ENCODE measurements around the gene MIGA1. TPM values are rescaled to one million over a fixed set of nuclear protein-coding genes. Genes with fewer than 3 reads are reported as not detected.

The MIGA1 gene
- total and polyA plus RNA-seq, 9 of the 15 experiments (the other 6 are each of a cell fraction or from before 2014, with no cell fraction given), result 1.6 to 5.1 (median 2.9) TPM

DNA sequence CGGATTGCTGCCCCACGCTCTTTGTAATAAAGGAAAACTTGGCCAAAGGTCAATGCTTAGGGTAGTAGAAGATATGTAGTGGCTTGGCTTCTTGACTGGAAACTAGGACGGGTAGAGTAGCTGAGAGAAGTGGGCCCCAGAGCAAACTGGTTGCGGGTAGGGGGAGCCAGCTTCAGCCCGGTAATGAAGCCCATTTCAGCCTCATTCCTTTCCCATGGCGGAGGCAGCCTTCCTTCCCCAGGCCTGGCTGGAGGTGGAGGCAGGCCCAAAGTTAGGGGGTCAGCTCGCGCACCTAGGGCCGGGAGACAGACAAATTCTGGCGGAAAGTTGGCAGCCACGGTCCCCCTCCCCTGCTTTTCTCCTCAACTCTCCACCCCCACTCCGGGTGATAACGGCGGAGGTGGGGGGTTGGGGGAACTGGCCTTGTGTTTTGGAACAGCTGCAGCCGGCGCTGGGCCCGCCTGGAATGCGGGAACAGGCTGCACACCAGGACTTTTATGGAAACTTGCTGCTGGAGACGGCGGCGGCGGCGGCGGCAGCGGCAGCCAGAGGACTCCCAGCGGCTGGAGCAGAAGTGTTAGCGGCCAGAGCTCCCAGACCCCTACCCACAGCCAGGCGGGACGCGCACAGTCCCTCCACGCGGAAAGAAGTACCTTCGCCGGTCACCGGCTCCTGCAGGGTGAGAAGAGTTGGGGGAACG, 108.8 kb downstream of the MIGA1 start, which contains the start of gene NEXN (continued):
- TF ChIP-seq, protein P1, sequence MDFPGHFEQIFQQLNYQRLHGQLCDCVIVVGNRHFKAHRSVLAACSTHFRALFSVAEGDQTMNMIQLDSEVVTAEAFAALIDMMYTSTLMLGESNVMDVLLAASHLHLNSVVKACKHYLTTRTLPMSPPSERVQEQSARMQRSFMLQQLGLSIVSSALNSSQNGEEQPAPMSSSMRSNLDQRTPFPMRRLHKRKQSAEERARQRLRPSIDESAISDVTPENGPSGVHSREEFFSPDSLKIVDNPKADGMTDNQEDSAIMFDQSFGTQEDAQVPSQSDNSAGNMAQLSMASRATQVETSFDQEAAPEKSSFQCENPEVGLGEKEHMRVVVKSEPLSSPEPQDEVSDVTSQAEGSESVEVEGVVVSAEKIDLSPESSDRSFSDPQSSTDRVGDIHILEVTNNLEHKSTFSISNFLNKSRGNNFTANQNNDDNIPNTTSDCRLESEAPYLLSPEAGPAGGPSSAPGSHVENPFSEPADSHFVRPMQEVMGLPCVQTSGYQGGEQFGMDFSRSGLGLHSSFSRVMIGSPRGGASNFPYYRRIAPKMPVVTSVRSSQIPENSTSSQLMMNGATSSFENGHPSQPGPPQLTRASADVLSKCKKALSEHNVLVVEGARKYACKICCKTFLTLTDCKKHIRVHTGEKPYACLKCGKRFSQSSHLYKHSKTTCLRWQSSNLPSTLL (IDR thresholded peaks at IDR 0.05), result no peak
- TF ChIP-seq HDAC1 (IDR thresholded peaks at IDR 0.05) (no peak), YY1 (IDR thresholded peaks at IDR 0.05; ENCODE audit: borderline replicate concordance in 1 of 3, control insufficient read depth in 1 of 3, extremely low read depth in 1 of 3, insufficient read depth in 3 of 3, insufficient read length in 1 of 3, insufficient replicate concordance in 2 of 3, low read depth in 1 of 3, low read length in 2 of 3) (peak in 1 of 3 experiments; percentile 16), ZNF785 (CRISPR knock-in tag; IDR thresholded peaks at IDR 0.05) (no peak), ZNF140 (CRISPR knock-in tag; IDR thresholded peaks at IDR 0.05) (no peak), MEF2D (tag; conservative IDR thresholded peaks at IDR 0.05; ENCODE audit: low read depth) (0 out of 2 replicates have a peak, but pooled peaks have one; percentile 25)
- TF ChIP-seq, protein P2, sequence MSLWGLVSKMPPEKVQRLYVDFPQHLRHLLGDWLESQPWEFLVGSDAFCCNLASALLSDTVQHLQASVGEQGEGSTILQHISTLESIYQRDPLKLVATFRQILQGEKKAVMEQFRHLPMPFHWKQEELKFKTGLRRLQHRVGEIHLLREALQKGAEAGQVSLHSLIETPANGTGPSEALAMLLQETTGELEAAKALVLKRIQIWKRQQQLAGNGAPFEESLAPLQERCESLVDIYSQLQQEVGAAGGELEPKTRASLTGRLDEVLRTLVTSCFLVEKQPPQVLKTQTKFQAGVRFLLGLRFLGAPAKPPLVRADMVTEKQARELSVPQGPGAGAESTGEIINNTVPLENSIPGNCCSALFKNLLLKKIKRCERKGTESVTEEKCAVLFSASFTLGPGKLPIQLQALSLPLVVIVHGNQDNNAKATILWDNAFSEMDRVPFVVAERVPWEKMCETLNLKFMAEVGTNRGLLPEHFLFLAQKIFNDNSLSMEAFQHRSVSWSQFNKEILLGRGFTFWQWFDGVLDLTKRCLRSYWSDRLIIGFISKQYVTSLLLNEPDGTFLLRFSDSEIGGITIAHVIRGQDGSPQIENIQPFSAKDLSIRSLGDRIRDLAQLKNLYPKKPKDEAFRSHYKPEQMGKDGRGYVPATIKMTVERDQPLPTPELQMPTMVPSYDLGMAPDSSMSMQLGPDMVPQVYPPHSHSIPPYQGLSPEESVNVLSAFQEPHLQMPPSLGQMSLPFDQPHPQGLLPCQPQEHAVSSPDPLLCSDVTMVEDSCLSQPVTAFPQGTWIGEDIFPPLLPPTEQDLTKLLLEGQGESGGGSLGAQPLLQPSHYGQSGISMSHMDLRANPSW (CRISPR knock-in tag; IDR thresholded peaks at IDR 0.05), result no peak
- TF ChIP-seq, protein P3, sequence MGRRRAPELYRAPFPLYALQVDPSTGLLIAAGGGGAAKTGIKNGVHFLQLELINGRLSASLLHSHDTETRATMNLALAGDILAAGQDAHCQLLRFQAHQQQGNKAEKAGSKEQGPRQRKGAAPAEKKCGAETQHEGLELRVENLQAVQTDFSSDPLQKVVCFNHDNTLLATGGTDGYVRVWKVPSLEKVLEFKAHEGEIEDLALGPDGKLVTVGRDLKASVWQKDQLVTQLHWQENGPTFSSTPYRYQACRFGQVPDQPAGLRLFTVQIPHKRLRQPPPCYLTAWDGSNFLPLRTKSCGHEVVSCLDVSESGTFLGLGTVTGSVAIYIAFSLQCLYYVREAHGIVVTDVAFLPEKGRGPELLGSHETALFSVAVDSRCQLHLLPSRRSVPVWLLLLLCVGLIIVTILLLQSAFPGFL (CRISPR knock-in tag; IDR thresholded peaks at IDR 0.05), result no peak

Measured in K562 (cell line).